ENCODE measurements around the gene LRRC8D. TPM values are rescaled to one million over a fixed set of nuclear protein-coding genes. Genes with fewer than 3 reads are reported as not detected.

LRRC8D gene
- total and polyA plus RNA-seq, 2 of the 4 experiments (the other 2 are of a cell fraction): 34.1 to 35.3 TPM

GRCh38 chr1:89802841-89803240 is 18.0 kb upstream of the LRRC8D start:
- Histone ChIP-seq H4K91ac (ENCODE audit: insufficient read depth, low read depth, low read length) (no peak overlapping the region), H3K18ac (ENCODE audit: low read depth, low read length) (no peak overlapping the region), H2BK15ac (ENCODE audit: low read depth, low read length) (no peak overlapping the region), H2AFZ (replicated peaks; ENCODE audit: low read length, poor library complexity) (no peak overlapping the region), H2BK5ac (ENCODE audit: low read depth, low read length, poor library complexity, severe bottlenecking) (no peak overlapping the region), H3K4me3 (ENCODE audit: insufficient read depth, low read depth, low read length) (no peak overlapping the region), H3K56ac (ENCODE audit: extremely low read depth, insufficient read depth, low read length) (no peak overlapping the region), H3K9ac (ENCODE audit: low read depth, low read length) (no peak overlapping the region), H3K9me1 (ENCODE audit: insufficient read depth, low read length) (no peaks in the 10 kb centered on the region; the same call in 1 of the 2 replicates), H2AK9ac (replicated peaks; ENCODE audit: low read depth, low read length, poor library complexity) (no peak overlapping the region), H3K36me3 (ENCODE audit: control insufficient read depth, insufficient read depth, low read length) (no peaks in the 10 kb centered on the region), H3K79me1 (ENCODE audit: low read depth in 1 of 2, low read length in 2 of 2) (no peaks in the 10 kb centered on the region), H2BK120ac (ENCODE audit: low read depth, low read length) (no peak overlapping the region), H3K9me3 (ENCODE audit: control insufficient read depth, insufficient read depth, low read length) (no peaks in the 10 kb centered on the region), H3K27me3 (ENCODE audit: control insufficient read depth, insufficient read depth, low read length) (no peaks in the 10 kb centered on the region), H2AK5ac (ENCODE audit: low read depth, low read length) (no peak overlapping the region), H3K23ac (ENCODE audit: low read depth, low read length) (no peak overlapping the region), H3K4me1 (ENCODE audit: control insufficient read depth, insufficient read depth, low read length) (no peaks in the 10 kb centered on the region), H4K20me1 (ENCODE audit: insufficient read depth, low read length) (no peaks in the 10 kb centered on the region), H3K27ac (ENCODE audit: insufficient read depth, low read length) (no peak overlapping the region), H3K14ac (replicated peaks; ENCODE audit: low read depth, low read length) (no peak overlapping the region), H2BK20ac (ENCODE audit: low read depth, low read length) (no peak overlapping the region), H4K8ac (ENCODE audit: low read depth in 2 of 2, low read length in 2 of 2) (no peak overlapping the region), H3K4ac (ENCODE audit: low read depth, low read length) (no peak overlapping the region), H3K4me2 (ENCODE audit: low read depth, low read length) (no peak overlapping the region), H4K5ac (ENCODE audit: low read depth, low read length) (no peak overlapping the region)
- ChIA-PET POLR2A (ENCODE audit: unreplicated experiment) (no interaction called here), CTCF (no interaction called here)
- DNase-seq: no peak
- in situ Hi-C loops (cut with MboI; ENCODE audit: low sequenced_read_pairs): loop anchor here (5.0 kb wide), 1 partner anchor 189 kb away; no protein-coding TSS in a partner anchor
- no CpG with 5 or more reads among the region's 2 CpGs for WGBS, 2 experiments (ENCODE audit: extremely low coverage in 2 of 2, insufficient read length in 1 of 2)
- TF ChIP-seq USF2 (IDR thresholded peaks at IDR 0.05; ENCODE audit: low read depth, low read length) (no peak), FOS (IDR thresholded peaks at IDR 0.05; ENCODE audit: low read depth, low read length) (no peak), POLR2A (IDR thresholded peaks at IDR 0.05; ENCODE audit: low read depth, low read length) (no peak), ELK1 (IDR thresholded peaks at IDR 0.05; ENCODE audit: borderline replicate concordance, low read depth, low read length) (no peak), CTCF (conservative IDR thresholded peaks at IDR 0.05; ENCODE audit: low read depth, low read length) (no peak), MAZ (IDR thresholded peaks at IDR 0.05; ENCODE audit: borderline replicate concordance, low read depth, low read length) (no peak), CHD1 (IDR thresholded peaks at IDR 0.05; ENCODE audit: low read depth, low read length) (no peak), SMC3 (IDR thresholded peaks at IDR 0.05; ENCODE audit: low read depth, low read length) (no peak), MXI1 (IDR thresholded peaks at IDR 0.05; ENCODE audit: borderline replicate concordance, low read depth, low read length) (no peak), RCOR1 (IDR thresholded peaks at IDR 0.05; ENCODE audit: insufficient replicate concordance, low read length) (no peak), MAFK (IDR thresholded peaks at IDR 0.05; ENCODE audit: low read depth, low read length) (no peak)
- ATAC-seq (ENCODE audit: low read depth): no peak
- BruUV-seq (replicated peaks): no TSS peak
- intact Hi-C loops (cut with micrococcal nuclease): no loop called here
- dilution Hi-C loops (cut with HindIII; ENCODE audit: low sequenced_read_pairs, unreplicated experiment): no loop called here
